Measurements from ENCODE around the gene COX17. TPM values are rescaled to one million over a fixed set of nuclear protein-coding genes. Genes with fewer than 3 reads are reported as not detected.

The COX17 gene
- total and polyA plus RNA-seq, 9 donors, result 12.4 to 42.2 (median 26.3) TPM

DNA sequence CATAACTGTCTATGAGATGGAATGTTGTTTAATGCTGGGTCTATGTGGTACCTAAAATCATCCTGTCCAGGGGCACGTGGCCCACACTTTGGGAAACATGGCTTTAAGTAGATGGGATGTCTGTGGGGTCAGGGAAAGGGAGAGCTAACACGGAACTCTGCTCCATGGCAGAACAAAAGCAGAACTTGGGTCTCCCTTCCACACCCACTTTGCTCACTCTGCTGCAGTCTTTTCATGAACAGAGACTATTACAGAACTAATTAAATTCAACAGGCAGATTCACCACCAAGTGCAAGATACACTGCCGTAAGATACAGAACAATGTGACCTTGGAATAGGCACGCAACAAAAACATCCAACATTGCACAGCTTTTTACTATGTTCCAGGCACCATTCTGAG, 45.0 kb downstream of the COX17 start:
- WGBS, 3 donors, result 17 to 26% (median 21%) methylated on average over 4 of the region's 4 CpGs
- peaks cover 14% of the 10 kb centered on the region for H3K4me1 ChIP-seq (ENCODE audit: insufficient read depth)
- H3K9me3 ChIP-seq, result no peaks in the 10 kb centered on the region
- no peak overlapping the region for H3K4me3 ChIP-seq
- no peak for TF ChIP-seq EP300 (IDR thresholded peaks at IDR 0.05)
- TF ChIP-seq POLR2A (IDR thresholded peaks at IDR 0.05), result no peak
- TF ChIP-seq, protein P1, sequence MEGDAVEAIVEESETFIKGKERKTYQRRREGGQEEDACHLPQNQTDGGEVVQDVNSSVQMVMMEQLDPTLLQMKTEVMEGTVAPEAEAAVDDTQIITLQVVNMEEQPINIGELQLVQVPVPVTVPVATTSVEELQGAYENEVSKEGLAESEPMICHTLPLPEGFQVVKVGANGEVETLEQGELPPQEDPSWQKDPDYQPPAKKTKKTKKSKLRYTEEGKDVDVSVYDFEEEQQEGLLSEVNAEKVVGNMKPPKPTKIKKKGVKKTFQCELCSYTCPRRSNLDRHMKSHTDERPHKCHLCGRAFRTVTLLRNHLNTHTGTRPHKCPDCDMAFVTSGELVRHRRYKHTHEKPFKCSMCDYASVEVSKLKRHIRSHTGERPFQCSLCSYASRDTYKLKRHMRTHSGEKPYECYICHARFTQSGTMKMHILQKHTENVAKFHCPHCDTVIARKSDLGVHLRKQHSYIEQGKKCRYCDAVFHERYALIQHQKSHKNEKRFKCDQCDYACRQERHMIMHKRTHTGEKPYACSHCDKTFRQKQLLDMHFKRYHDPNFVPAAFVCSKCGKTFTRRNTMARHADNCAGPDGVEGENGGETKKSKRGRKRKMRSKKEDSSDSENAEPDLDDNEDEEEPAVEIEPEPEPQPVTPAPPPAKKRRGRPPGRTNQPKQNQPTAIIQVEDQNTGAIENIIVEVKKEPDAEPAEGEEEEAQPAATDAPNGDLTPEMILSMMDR (IDR thresholded peaks at IDR 0.05), result no peak
- no peak overlapping the region for H3K27ac ChIP-seq
- H3K27me3 ChIP-seq, result no peaks in the 10 kb centered on the region
- DNase-seq, result no peak
- H3K36me3 ChIP-seq, result no peaks in the 10 kb centered on the region
- intact Hi-C loops (cut with DNase I), result no loop called here

DNA sequence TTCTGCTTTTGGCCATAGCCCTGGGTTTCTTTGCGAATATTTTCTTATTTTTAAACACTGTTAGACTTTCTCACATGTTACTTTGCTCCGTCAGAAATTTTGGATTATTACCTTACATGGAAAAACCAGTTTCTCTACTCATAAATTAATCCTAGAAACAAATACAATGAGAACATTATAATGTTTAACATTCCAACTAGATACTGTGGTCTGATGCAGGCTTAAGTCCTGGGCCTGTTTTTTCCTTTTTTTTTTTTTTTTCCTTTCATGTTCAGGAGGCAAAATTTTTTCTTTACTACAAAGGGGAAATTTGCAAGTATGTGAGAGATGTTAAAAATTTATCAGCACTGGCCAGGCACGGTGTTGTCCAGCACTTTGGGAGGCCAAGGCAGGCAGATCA, 45.7 kb downstream of the COX17 start:
- Histone ChIP-seq H3K4me3 (no peak overlapping the region), H3K9me3 (no peaks in the 10 kb centered on the region), H3K27ac (peak overlapping the region in 1 of 2 donors; percentile 23), H3K36me3 (no peaks in the 10 kb centered on the region), H3K4me1 (ENCODE audit: insufficient read depth) (peaks cover 14% of the 10 kb centered on the region), H3K27me3 (no peaks in the 10 kb centered on the region)
- TF ChIP-seq POLR2A (IDR thresholded peaks at IDR 0.05) (no peak), EP300 (IDR thresholded peaks at IDR 0.05) (no peak)
- TF ChIP-seq, protein P1 (IDR thresholded peaks at IDR 0.05), result no peak
- WGBS, 3 donors, result 2 to 15% (median 7%) methylated on average over 3 of the region's 3 CpGs
- no peak for DNase-seq
- intact Hi-C loops (cut with DNase I), result no loop called here

DNA sequence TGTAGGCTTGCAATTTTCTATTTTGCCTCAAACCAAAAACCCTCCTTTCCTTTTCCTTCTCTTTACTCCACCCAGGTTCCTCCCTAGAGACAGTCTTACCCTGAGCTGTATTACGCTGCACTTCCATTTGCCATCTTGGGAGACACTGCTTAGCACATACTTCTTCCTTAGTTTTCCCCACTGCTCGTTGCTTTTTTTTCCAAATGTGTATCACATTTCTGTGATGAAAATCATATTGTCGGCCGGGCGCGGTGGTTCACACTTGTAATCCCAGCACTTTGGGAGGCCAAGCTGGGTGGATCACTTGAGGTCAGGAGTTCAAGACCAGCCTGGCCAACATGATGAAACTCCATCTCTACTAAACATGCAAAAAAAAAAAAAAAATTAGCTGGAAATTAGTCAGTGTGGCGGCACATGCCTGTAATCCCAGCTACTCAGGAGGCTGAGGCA, 46.3 kb downstream of the COX17 start:
- Histone ChIP-seq H3K9me3 (no peaks in the 10 kb centered on the region), H3K36me3 (no peaks in the 10 kb centered on the region), H3K4me3 (no peak overlapping the region), H3K27me3 (no peaks in the 10 kb centered on the region), H3K4me1 (ENCODE audit: insufficient read depth) (peaks cover 14% of the 10 kb centered on the region), H3K27ac (peak overlapping the region in 1 of 2 donors; percentile 23)
- intact Hi-C loops (cut with DNase I), result no loop called here
- WGBS, 3 donors, result 62 to 79% (median 75%) methylated on average over 7 of the region's 7 CpGs
- no peak for DNase-seq
- TF ChIP-seq POLR2A (IDR thresholded peaks at IDR 0.05) (no peak), EP300 (IDR thresholded peaks at IDR 0.05) (no peak)
- TF ChIP-seq, protein P1 (IDR thresholded peaks at IDR 0.05), result no peak

DNA sequence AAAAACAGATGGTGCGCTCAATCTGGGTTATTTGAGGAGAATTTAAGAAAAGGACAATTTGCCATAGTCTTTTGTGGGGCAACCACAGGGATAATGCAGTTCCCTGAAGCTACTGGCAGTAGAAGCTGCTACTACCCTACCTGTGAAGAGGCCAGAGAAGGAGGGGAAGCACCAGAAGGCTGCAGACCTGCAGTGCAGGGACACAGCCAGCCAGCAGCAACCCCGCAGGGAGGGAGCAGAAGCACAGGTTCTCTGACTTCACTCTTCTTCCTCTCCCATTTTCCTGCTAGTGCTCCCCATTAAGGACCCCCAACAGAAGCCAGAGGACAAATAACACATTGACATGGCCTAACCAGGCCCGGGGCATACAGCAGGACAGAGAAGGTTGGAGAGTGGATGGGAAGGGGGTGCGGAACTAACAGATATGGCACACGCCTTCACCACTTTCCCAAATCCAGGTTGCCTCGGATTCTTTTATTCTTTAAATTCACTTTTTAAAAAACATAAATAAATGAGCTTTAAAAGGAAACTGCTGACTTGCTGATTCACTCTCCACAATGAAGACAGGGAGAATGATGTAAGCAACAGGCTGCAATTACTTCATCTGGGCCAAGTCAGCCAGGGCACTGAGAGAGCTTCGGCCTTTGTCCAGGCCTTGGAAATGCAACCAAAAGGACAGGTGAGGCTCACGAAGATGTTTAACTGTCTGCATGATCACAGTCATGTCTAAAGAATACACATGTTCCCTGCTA, 46.9 kb downstream of the COX17 start:
- H3K4me3 ChIP-seq, result no peak overlapping the region
- H3K36me3 ChIP-seq, result no peaks in the 10 kb centered on the region
- TF ChIP-seq, protein P1 (IDR thresholded peaks at IDR 0.05), result no peak
- no peak for TF ChIP-seq POLR2A (IDR thresholded peaks at IDR 0.05)
- no peak for TF ChIP-seq EP300 (IDR thresholded peaks at IDR 0.05)
- intact Hi-C loops (cut with DNase I), result no loop called here
- peak overlapping the region in 1 of 2 donors; percentile 23 for H3K27ac ChIP-seq
- no peaks in the 10 kb centered on the region for H3K9me3 ChIP-seq
- peak in 3 of 5 donors; percentile 34 to 55 (median 43) for DNase-seq
- no peaks in the 10 kb centered on the region for H3K27me3 ChIP-seq
- H3K4me1 ChIP-seq (ENCODE audit: insufficient read depth), result peaks cover 14% of the 10 kb centered on the region
- WGBS, 3 donors, result 62 to 73% (median 71%) methylated on average over 8 of the region's 8 CpGs
